H1 (cell line): Measurements from ENCODE around the gene ZNF629. TPM values are rescaled to one million over a fixed set of nuclear protein-coding genes. Genes with fewer than 3 reads are reported as not detected.

Experiments
- CTCF ChIA-PET: fragments of 300-600 bp; sonication (Branson Sonifier 250); formaldehyde crosslinking; loops from one replicate; lab custom pipeline; 2021; ENCODE audit not compliant: partially characterized antibody; lab: Charles Lee
- POLR2A ChIA-PET: fragments of 300-600 bp; sonication (Branson Sonifier 250); formaldehyde crosslinking; loops from one replicate; lab custom pipeline; 2021; ENCODE audit warnings: inconsistent platforms; ENCODE audit not compliant: partially characterized antibody; lab: Charles Lee
- DNase-seq, 2 experiments: peaks; one replicate each; pipeline versions ENCODE4 v3.0.0 to v3.0.0-alpha.2; 2010 to 2022; ENCODE audit warnings: low spot score in 2 of 2, low read depth in 1 of 2, mixed read lengths in 1 of 2
- FAIRE-seq: peaks from 2 replicates; lab custom pipeline; 2011; peaks lifted over from hg19 to GRCh38; lab: Jason Lieb, UNC
- H2AFZ ChIP-seq: 2 replicates; pipeline ENCODE4 v1.8.1; 2012; ENCODE audit warnings: low read length, inconsistent platforms
- H2AK5ac ChIP-seq: 2 replicates; pipeline ENCODE4 v1.6.1; 2013; ENCODE audit warnings: low read depth, low read length
- H2BK120ac ChIP-seq: replicated peaks from 2 replicates; pipeline ENCODE3; 2013; ENCODE audit warnings: low read depth, low read length, inconsistent platforms
- H2BK12ac ChIP-seq: 2 replicates; pipeline ENCODE4 v1.6.1; 2013; ENCODE audit warnings: low read depth, low read length
- H2BK15ac ChIP-seq: 2 replicates; pipeline ENCODE4 v1.6.1; 2013; ENCODE audit warnings: low read length
- H2BK20ac ChIP-seq: 2 replicates; pipeline ENCODE4 v1.6.1; 2013; ENCODE audit warnings: low read length
- H2BK5ac ChIP-seq: 2 replicates; pipeline ENCODE4 v1.6.1; 2013; ENCODE audit warnings: low read depth, low read length
- H3K14ac ChIP-seq: 2 replicates; pipeline ENCODE4 v1.6.1; 2013; ENCODE audit warnings: inconsistent platforms; ENCODE audit not compliant: insufficient read length
- H3K18ac ChIP-seq: 2 replicates; pipeline ENCODE4 v1.6.1; 2013; ENCODE audit warnings: low read length; ENCODE audit errors: extremely low read depth
- H3K23ac ChIP-seq: 2 replicates; pipeline ENCODE4 v1.6.1; 2013; ENCODE audit warnings: inconsistent platforms; ENCODE audit not compliant: insufficient read length
- H3K23me2 ChIP-seq: 2 replicates; pipeline ENCODE4 v1.6.1; 2013; ENCODE audit warnings: low read depth, low read length
- H3K27ac ChIP-seq: 2 replicates; pipeline ENCODE4 v1.6.1; 2011; ENCODE audit warnings: low read depth, low read length, inconsistent platforms
- H3K27me3 ChIP-seq, 4 experiments: replicated peaks in 1 of 4; 1 replicate in 1 of 4; 2 replicates in 3 of 4; pipeline versions ENCODE4 v1.6.1 to v1.8.1; 2011 to 2013; ENCODE audit warnings: low read length in 3 of 4, mild to moderate bottlenecking in 3 of 4, inconsistent platforms in 2 of 4, mixed read lengths in 2 of 4, moderate library complexity in 1 of 4; ENCODE audit not compliant: control insufficient read depth in 3 of 4, insufficient read depth in 3 of 4; ENCODE audit errors: extremely low read depth in 1 of 4
- H3K36me3 ChIP-seq, 4 experiments: 2 replicates each; pipeline versions ENCODE4 v1.6.1 to v1.8.1; 2011 to 2013; ENCODE audit warnings: mild to moderate bottlenecking in 4 of 4, low read length in 3 of 4, moderate library complexity in 2 of 4, control low read depth in 1 of 4, inconsistent platforms in 1 of 4; ENCODE audit not compliant: insufficient read depth in 4 of 4, control insufficient read depth in 2 of 4
- H3K4ac ChIP-seq: replicated peaks from 2 replicates; pipeline ENCODE3; 2013; ENCODE audit warnings: low read length, low read depth, mixed read lengths, inconsistent platforms; ENCODE audit not compliant: insufficient read length
- H3K4me1 ChIP-seq, 4 experiments: replicated peaks in 1 of 4; 1 replicate in 1 of 4; 2 replicates in 3 of 4; pipeline versions ENCODE4 v1.6.1 to v1.8.1; 2011 to 2013; ENCODE audit warnings: low read length in 3 of 4, inconsistent platforms in 2 of 4, mixed read lengths in 1 of 4; ENCODE audit not compliant: insufficient read depth in 4 of 4, control insufficient read depth in 3 of 4
- H3K4me2 ChIP-seq, 2 experiments: 2 replicates each; pipeline versions ENCODE4 v1.6.1 to v1.8.1; 2011 to 2013; ENCODE audit warnings: low read depth in 2 of 2, low read length in 2 of 2, control low read depth in 1 of 2, inconsistent platforms in 1 of 2, mild to moderate bottlenecking in 1 of 2; ENCODE audit not compliant: insufficient read depth in 1 of 2
- H3K4me3 ChIP-seq, 4 experiments: fragments of 200-600, 300-600 bp in 1 of 4; sonication (generic), shearing (Covaris generic), sonication (Bioruptor Twin) in 1 of 4; 2 replicates each; pipeline versions ENCODE4 v1.5.1 to v1.8.1; 2011 to 2016; ENCODE audit warnings: low read length in 4 of 4, low read depth in 3 of 4, control low read depth in 2 of 4, inconsistent platforms in 2 of 4, mild to moderate bottlenecking in 2 of 4, mixed read lengths in 1 of 4, moderate library complexity in 1 of 4; ENCODE audit not compliant: insufficient read depth in 2 of 4; ENCODE audit errors: extremely low read depth in 1 of 4
- H3K56ac ChIP-seq: replicated peaks from 2 replicates; pipeline ENCODE3; 2013; ENCODE audit warnings: low read depth, mild to moderate bottlenecking, mixed read lengths, low read length, inconsistent platforms; ENCODE audit not compliant: insufficient read length
- H3K79me1 ChIP-seq: 2 replicates; pipeline ENCODE4 v1.6.1; 2013; ENCODE audit warnings: low read depth, low read length, control low read depth
- H3K79me2 ChIP-seq, 2 experiments: 2 replicates each; pipeline versions ENCODE4 v1.6.1 to v1.8.1; 2012 to 2013; ENCODE audit warnings: low read length in 2 of 2, mild to moderate bottlenecking in 2 of 2, inconsistent platforms in 1 of 2; ENCODE audit not compliant: insufficient read depth in 2 of 2, control insufficient read depth in 1 of 2
- H3K9ac ChIP-seq, 4 experiments: replicated peaks in 1 of 4; 1 replicate in 1 of 4; 2 replicates in 3 of 4; pipeline versions ENCODE4 v1.6.1 to v1.8.1; 2011 to 2013; ENCODE audit warnings: low read depth in 3 of 4, low read length in 3 of 4, control low read depth in 2 of 4, mild to moderate bottlenecking in 2 of 4, moderate library complexity in 2 of 4, inconsistent platforms in 1 of 4; ENCODE audit errors: extremely low read depth in 1 of 4
- H3K9me3 ChIP-seq, 2 experiments: 2 replicates each; pipeline versions ENCODE4 v1.6.1 to v1.8.1; 2012 to 2013; ENCODE audit warnings: mild to moderate bottlenecking in 2 of 2, moderate library complexity in 2 of 2, control low read depth in 1 of 2, inconsistent platforms in 1 of 2, low read depth in 1 of 2, low read length in 1 of 2, mixed read lengths in 1 of 2; ENCODE audit not compliant: insufficient read depth in 2 of 2
- H4K20me1 ChIP-seq, 2 experiments: replicated peaks in 1 of 2; 2 replicates each; pipeline versions ENCODE3 to v1.8.1; 2011 to 2013; ENCODE audit warnings: inconsistent platforms in 2 of 2, low read length in 2 of 2, mild to moderate bottlenecking in 1 of 2; ENCODE audit not compliant: insufficient read depth in 2 of 2, control insufficient read depth in 1 of 2
- H4K5ac ChIP-seq: 2 replicates; pipeline ENCODE4 v1.6.1; 2013; ENCODE audit warnings: low read length, low read depth, mixed read lengths, inconsistent platforms; ENCODE audit not compliant: insufficient read length
- H4K8ac ChIP-seq: 2 replicates; pipeline ENCODE4 v1.8.0; 2013; ENCODE audit warnings: mild to moderate bottlenecking, moderate library complexity, low read length, inconsistent platforms; ENCODE audit not compliant: insufficient read depth; ENCODE audit errors: extremely low read depth
- H4K91ac ChIP-seq: replicated peaks from 2 replicates; pipeline ENCODE3; 2013; ENCODE audit warnings: low read length, mixed read lengths, inconsistent platforms; ENCODE audit not compliant: insufficient read length
- CREB1 ChIP-seq: IDR thresholded peaks from 2 replicates; pipeline ENCODE4 v1.6.1; 2012; ENCODE audit warnings: inconsistent platforms
- EGR1 ChIP-seq: IDR thresholded peaks from 2 replicates; pipeline ENCODE4 v1.6.1; 2011; ENCODE audit warnings: low read depth, low read length, borderline replicate concordance
- KDM5A ChIP-seq: fragments of 200-600 bp; IDR thresholded peaks from 2 replicates; pipeline ENCODE4 v1.7.1; 2012; ENCODE audit warnings: mild to moderate bottlenecking, low read length, inconsistent platforms, mixed read lengths
- MAFK ChIP-seq: IDR thresholded peaks from 2 replicates; pipeline ENCODE4 v1.6.1; 2012; ENCODE audit warnings: low read depth, mild to moderate bottlenecking, improper control_type of control experiment, low read length
- POU5F1 ChIP-seq: IDR thresholded peaks from 2 replicates; pipeline ENCODE4 v1.6.1; 2011; ENCODE audit warnings: low read depth, mild to moderate bottlenecking, low read length, moderate library complexity
- RXRA ChIP-seq: IDR thresholded peaks from 2 replicates; pipeline ENCODE4 v1.6.1; 2011; ENCODE audit warnings: low read depth, mild to moderate bottlenecking, low read length, moderate library complexity; ENCODE audit not compliant: insufficient read depth
- SP1 ChIP-seq: IDR thresholded peaks from 2 replicates; pipeline ENCODE4 v1.6.1; 2011; ENCODE audit warnings: low read depth, low read length
- TAF1 ChIP-seq: IDR thresholded peaks from 2 replicates; pipeline ENCODE4 v1.6.1; 2011; ENCODE audit warnings: mild to moderate bottlenecking, low read depth, low read length
- TAF7 ChIP-seq: optimal IDR thresholded peaks from 2 replicates; pipeline ENCODE3; 2011; ENCODE audit warnings: low read depth, mild to moderate bottlenecking, inconsistent platforms, low read length, moderate library complexity, borderline replicate concordance
- YY1 ChIP-seq: IDR thresholded peaks from 2 replicates; pipeline ENCODE4 v1.6.1; 2011; ENCODE audit warnings: low read depth, mild to moderate bottlenecking, low read length
- WGBS, 2 experiments: shearing (Covaris generic) in 1 of 2; methylation state at CpG; one replicate each; pipeline versions ENCODE4 v1.1.6 to v1.1.7; 2013 to 2015; ENCODE audit warnings: low lambda C conversion rate in 2 of 2, mixed read lengths in 2 of 2, inconsistent platforms in 1 of 2, low coverage in 1 of 2, missing lambda C conversion rate in 1 of 2; ENCODE audit not compliant: insufficient replicate concordance in 2 of 2, insufficient coverage in 1 of 2, insufficient read length in 1 of 2; ENCODE audit errors: extremely low coverage in 1 of 2, missing lambda C conversion rate in 1 of 2; 5-methylcytosine and 5-hydroxymethylcytosine counted together
- polyA plus RNA-seq, 7 experiments: library from polyadenylated mRNA; depleted of rRNA in 3 of 7; stranded (reverse) in 5 of 7; unstranded in 2 of 7; fragments of >200 nt in 5 of 7; fragments of 200-250 nt in 2 of 7; gene quantifications; 1 replicate in 5 of 7; 2 replicates in 1 of 7; 4 replicates in 1 of 7; pipeline versions ENCODE4 v1.2.1 to v1.2.3, GENCODE V29; 2011 to 2013; ENCODE audit warnings: missing spikeins in 2 of 7, mixed read lengths in 2 of 7
- total RNA-seq: library from RNA; stranded (reverse); fragmentation: NEBNext Ultra II Directional; extraction: Animal tissue kit (Norgen Biotek cat#: 25700); gene quantifications from 2 replicates; pipeline ENCODE4 v1.2.1, GENCODE V29; 2021

ZNF629 gene
- total and polyA plus RNA-seq, 2 of the 8 experiments (the other 6 are each of a cell fraction or from before 2014, with no cell fraction given), result 11.0 to 19.5 TPM

GRCh38 chr16:30738984-30739951 is 47.7 kb downstream of the ZNF629 start:
- Histone ChIP-seq H2BK20ac (no peak overlapping the region), H3K27me3 (no peaks in the 10 kb centered on the region; a peak in 1 of 7 replicates), H4K20me1 (peaks cover 2 to 6% of the 10 kb centered on the region in 2 experiments), H3K79me1 (no peaks in the 10 kb centered on the region), H2BK12ac (no peak overlapping the region), H4K5ac (no peak overlapping the region), H4K91ac (no peak overlapping the region), H3K27ac (no peak overlapping the region; the same call in 1 of the 2 replicates), H2BK5ac (no peak overlapping the region), H3K79me2 (no peaks in the 10 kb centered on the region), H3K56ac (no peak overlapping the region), H2AFZ (no peak overlapping the region), H3K9ac (0 out of 7 replicates have a peak overlapping the region, but pooled peaks of 1 of the 4 experiments have one; percentile 31), H3K23me2 (no peaks in the 10 kb centered on the region; the same call in 1 of the 2 replicates), H3K9me3 (no peaks in the 10 kb centered on the region), H3K4me1 (peaks cover 0 to 7% (median 2%) of the 10 kb centered on the region in 4 experiments; a peak in 5 of 7 replicates), H3K14ac (no peak overlapping the region), H2BK120ac (no peak overlapping the region), H3K4ac (no peak overlapping the region), H2BK15ac (no peak overlapping the region), H3K4me3 (no peak overlapping the region), H2AK5ac (no peak overlapping the region), H3K23ac (no peak overlapping the region), H4K8ac (no peak overlapping the region), H3K4me2 (0 out of 4 replicates have a peak overlapping the region, but pooled peaks of 1 of the 2 experiments have one; percentile 11), H3K18ac (no peak overlapping the region), H3K36me3 (peaks cover 13 to 45% (median 36%) of the 10 kb centered on the region in 4 experiments)
- POLR2A ChIA-PET, result interaction anchor here (1.2 to 4.1 kb wide), 6 partner anchors 9 to 38 kb away, joined by 5 to 31 read pairs (median 10); partner anchors contain the start of gene PHKG2
- 92% methylated on average over 26 of the region's 37 CpGs; no CpG with 5 or more reads in 1 of the 2 experiments for WGBS, 2 experiments
- DNase-seq (no peak), FAIRE-seq (no peak)
- CTCF ChIA-PET, result no interaction called here
- no peak for TF ChIP-seq CREB1
- TF ChIP-seq TAF7, result no peak
- TF ChIP-seq POU5F1, result no peak
- TF ChIP-seq TAF1, result no peak
- no peak for TF ChIP-seq KDM5A
- TF ChIP-seq SP1, result no peak
- TF ChIP-seq YY1, result no peak
- TF ChIP-seq MAFK, result no peak
- TF ChIP-seq EGR1, result no peak
- TF ChIP-seq RXRA, result no peak
